ENCODE measurements around the gene AKR7A2.

AKR7A2 gene

DNA sequence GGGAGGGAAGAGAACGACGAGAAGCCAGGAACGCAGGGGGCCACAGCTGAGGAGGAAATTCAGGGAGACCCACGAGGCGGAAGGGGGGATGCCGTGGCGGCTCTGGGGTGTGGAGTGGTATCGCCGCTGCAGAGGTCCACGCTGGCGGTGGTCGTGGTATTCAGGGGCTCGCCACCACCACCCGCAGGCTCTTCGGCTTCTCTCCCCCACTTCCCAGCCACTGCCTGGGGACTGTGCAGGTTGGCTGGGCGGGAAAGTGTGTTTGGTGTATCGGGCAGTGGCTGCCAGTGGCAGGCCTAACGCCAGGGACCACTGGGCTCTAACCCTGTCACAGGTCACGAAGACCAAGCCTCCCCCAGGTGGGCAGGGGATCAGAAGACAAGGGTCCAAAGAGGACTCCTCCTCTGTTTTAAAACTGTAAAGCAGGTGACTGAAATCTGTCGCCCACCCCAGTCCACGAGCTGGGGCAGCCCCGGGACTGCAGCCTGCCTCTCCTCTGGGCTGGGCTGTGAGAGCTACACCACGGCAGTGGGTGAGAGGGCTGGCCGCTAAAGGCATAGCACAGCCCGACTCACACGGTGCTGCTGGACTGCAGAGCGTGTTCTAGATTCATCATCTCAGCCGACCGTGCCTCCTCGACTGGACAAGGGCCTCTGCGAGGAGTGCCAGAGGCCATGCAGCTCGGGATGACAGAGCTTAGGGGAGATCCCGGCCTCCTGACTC lies 31.1 kb upstream of the AKR7A2 start:
- no peak for DNase-seq

DNA sequence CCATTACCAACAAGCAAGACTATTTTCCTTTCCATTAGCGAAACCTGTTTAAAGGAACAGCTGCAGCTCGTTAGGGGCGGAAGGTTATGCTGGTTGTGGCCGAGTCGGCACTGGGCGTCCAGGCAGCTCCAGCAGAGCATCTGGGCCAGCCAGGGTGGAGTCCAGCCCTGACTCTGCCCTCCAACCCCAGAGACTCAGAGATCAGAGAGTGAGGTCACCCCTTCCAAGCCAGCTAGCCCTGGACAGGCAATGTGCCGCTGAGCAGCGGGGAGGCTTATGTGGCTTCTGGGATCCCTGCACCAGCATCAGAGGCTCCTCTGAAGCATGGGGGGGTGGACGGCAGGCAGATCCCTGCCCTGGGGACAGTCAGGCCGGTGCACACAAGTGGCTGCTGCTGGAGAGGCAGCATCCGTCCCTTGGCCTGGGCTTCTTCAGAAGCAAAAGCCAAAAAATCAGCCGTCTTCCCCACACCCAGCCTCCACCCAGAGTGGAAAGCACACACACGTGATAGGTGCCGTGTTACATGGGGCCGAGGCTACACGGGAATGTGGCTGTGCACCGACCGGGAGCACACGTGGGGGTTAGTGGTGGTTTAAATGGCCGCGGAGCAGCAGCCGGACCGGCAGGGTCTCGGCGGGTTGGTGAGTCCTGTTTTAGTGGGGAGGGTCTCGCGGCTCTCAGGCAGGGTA lies 30.3 kb upstream of the AKR7A2 start:
- DNase-seq, result no peak

GRCh38 chr1:19341201-19342061 lies 29.5 kb upstream of the AKR7A2 start:
- DNase-seq, result no peak

- DNase-seq, result no peak
Measured at GRCh38 chr1:19340387-19340937, 28.5 kb upstream of the AKR7A2 start.

DNA sequence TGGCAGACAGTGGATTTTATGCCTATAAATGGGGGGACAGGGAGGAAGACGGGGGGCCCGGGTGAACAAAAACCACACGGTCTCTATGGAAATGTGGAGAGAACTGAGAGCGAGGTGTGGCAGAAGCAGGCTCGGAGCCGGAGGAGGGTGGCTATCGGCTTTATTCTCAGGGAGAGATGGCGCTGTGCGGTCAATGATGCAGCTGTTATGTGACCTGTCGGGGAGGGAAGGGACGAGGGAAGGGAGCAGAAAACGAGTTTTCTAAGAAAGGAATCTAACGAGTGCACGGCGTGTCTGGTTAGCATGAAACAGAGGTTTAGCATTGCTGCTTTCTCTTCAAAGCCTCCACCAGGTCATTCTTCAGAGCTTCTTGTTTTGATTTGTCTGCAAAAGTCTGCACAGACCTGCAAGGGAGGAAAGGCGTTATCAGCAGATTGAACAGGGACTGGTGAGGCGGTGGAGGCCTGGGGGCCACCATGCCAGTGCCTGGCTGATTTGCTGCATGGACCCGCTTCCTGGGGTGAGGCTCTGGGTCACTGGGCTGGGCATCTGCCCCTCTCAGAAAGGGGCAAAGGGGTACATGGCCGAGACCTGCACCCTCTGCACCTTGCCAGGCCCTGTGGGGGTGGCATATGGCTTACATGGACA lies 27.4 kb upstream of the AKR7A2 start:
- DNase-seq, result no peak

GRCh38 chr1:19338323-19338762 lies 26.4 kb upstream of the AKR7A2 start:
- DNase-seq, result no peak

GRCh38 chr1:19337289-19337688 lies 25.3 kb upstream of the AKR7A2 start:
- no peak for DNase-seq

- DNase-seq, result no peak
Measured at GRCh38 chr1:19336543-19336942, 24.6 kb upstream of the AKR7A2 start.

DNA sequence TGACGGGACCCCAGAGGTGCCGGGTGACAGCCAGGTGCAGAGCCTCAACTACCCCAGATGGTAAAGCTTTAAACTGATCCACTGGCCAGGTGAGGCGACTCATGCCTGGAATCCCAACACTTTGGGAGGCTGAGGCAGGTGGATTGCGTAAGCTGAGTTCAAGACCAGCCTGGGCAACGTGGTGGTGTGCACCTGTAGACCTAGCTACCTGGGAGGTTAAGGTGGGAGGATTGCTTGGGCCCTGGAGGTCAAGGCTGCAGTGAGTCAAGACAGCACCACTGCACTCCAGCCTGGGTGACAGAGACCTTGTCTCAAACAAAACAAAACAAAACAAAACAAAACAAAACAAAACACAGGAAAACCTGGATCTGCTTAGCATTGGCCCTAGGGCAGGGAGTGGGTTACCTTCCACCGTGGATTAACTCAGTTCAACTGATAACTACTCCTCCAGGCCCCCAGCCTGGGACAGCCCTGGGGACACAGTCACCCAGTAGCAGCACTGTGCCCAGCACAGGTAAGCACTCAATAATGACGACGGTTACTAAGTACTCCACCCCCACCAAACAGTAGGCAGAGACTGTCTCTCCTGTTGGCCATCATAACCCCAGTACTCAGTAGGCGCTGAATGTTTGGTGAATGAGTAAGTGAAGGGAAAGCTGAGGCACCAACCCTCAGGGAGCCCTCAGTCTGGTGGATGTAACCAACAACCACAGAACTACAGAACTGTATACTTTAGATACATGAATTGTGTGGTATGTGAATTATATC lies 21.8 kb upstream of the AKR7A2 start:
- DNase-seq, result no peak

- DNase-seq, result no peak
Measured at GRCh38 chr1:19332832-19333231, 20.9 kb upstream of the AKR7A2 start.

GRCh38 chr1:19331262-19331878 lies 19.4 kb upstream of the AKR7A2 start:
- no peak for DNase-seq

DNA sequence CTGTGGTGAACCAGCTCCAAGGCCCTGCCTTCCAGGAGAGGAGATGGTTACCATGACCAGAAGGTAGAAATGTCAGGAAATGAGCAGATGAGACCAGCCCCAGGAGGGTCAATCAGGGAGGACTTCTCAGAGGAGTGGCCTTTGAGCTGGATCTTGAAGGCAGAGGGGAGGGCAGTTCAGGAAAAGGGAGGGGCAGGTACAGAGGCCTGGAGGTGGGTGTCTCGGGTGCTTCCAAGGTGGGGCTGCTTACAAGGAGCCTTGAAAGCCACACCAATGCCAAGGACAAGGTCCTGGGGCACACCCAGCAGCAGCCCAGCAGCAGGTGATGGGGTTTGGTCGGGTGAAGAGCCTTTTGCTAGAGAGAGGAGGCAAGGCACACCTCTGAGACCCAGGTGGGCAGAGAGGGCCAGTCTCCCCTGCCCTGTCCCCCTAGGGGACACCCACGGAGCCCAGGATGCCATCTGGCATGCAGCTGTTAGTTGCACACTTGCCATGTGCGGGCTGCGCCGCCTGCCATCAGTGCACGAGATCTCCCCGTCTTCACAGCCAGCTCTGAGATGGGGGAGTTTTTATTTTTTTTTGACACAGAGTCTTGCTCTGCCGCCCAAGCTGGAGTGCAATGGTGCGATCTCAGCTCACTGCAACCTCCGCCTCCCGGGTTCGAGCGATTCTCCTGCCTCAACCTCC lies 18.6 kb upstream of the AKR7A2 start:
- DNase-seq, result no peak

GRCh38 chr1:19329611-19330010 lies 17.7 kb upstream of the AKR7A2 start:
- no peak for DNase-seq

GRCh38 chr1:19329188-19329587 lies 17.2 kb upstream of the AKR7A2 start:
- no peak for DNase-seq

GRCh38 chr1:19328486-19328885 lies 16.5 kb upstream of the AKR7A2 start:
- DNase-seq, result no peak

- no peak for DNase-seq
Measured at GRCh38 chr1:19327736-19328135, 15.8 kb upstream of the AKR7A2 start.

GRCh38 chr1:19327301-19327700 lies 15.4 kb upstream of the AKR7A2 start:
- no peak for DNase-seq

DNA sequence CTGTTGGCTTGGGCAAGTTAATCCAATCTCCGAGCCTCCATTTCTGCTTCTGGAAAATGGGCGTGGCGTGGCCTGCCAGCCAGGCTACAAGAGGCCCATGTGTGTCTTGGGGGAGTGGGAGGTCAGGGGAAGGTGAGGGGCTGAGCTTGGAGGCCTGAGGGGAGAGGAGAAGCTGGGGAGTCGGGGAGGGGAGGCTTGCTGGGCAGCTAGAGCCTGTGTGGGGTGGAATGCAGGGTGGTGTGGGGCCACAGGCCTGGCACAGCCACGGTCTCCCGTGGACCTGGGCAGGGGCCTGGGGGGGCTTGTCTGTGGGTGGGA lies 14.8 kb upstream of the AKR7A2 start:
- no peak for DNase-seq

DNA sequence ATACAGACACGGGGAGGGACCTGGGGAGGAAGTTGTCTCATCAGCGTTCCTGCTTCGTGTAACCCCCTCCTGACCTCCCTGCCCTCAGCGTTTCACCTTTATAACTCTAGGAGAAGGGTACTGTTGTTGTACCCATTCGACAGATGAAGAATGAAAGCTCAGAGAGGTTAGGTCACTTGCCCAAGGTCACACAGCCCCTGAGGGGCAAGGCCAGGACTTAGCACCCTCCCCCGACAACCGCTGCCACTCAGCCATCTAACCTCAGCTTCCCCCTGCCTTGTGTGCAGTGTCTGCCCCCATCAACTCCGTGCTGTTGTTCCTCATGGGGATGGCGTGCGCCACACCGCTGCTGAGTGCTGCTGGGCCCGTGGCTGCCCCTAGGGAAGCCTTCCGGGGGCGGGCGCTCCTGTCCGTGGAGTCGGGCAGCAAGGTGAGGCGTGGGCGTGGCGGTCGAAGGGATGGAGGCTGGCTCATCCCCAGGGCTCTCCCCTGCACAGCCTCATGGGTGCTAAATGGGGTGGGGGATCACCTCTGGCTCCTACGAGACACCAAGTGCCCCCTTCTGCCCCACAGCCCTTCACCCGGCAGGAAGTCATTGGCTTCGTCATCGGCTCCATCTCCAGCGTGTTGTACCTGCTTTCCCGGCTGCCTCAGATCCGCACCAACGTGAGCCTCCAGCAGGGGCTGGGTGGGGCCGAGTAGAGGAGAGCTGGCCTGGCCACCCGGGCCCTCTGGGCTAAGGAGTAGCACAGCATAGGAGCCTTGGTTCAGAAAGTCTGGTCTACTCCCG lies 14.2 kb upstream of the AKR7A2 start:
- no peak for DNase-seq

DNA sequence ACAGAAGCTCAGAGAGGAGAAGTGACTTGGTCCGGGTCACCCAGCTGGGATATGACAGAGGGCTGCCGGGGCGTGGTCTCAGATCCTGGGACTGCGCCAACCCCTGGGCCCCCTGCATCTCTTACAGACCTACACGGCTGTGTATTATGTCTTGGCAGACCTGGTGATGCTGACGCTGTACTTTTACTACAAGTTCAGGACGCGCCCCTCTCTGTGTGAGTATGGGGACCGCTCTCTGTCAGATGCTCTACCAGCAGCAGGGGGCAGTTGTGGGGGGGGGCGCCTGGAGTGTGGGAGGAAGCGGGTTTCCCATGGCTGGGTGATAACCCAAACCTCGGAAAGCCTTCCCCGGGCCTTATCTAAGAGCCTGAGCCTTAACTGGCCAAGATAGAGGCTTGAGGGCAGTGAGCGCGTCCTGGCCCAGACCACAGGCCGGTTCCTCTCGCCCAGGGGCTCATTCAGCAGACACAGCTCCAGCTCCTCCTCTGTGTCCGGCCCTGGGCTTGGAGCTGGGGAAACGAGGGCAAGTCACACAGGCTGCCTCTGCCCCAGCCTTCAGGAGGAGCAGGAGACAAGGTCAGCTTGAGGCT lies 13.5 kb upstream of the AKR7A2 start:
- no peak for DNase-seq

All from DMS153 (cell line).